Osteocyte (in vitro differentiated cells): ENCODE data around the gene SOD3. TPM values are rescaled to one million over a fixed set of nuclear protein-coding genes. Genes with fewer than 3 reads are reported as not detected.

ENCODE experiments used
- DNase-seq: peaks from one replicate; pipeline ENCODE4 v3.0.0; 2021; ENCODE audit warnings: mixed read lengths; ENCODE audit not compliant: unreplicated experiment; ENCODE audit errors: extremely low spot score
- H3K27ac Mint-ChIP-seq: one replicate; pipeline ENCODE4 v1.8.0; 2021; ENCODE audit warnings: mild to moderate bottlenecking, mixed read lengths; ENCODE audit not compliant: unreplicated experiment
- H3K27me3 Mint-ChIP-seq: one replicate; pipeline ENCODE4 v1.8.0; 2021; ENCODE audit warnings: mixed read lengths; ENCODE audit not compliant: unreplicated experiment
- H3K36me3 Mint-ChIP-seq: one replicate; pipeline ENCODE4 v1.8.0; 2021; ENCODE audit warnings: mixed read lengths; ENCODE audit not compliant: unreplicated experiment
- H3K4me1 Mint-ChIP-seq: one replicate; pipeline ENCODE4 v1.8.0; 2021; ENCODE audit warnings: mixed read lengths; ENCODE audit not compliant: unreplicated experiment
- H3K4me3 Mint-ChIP-seq: one replicate; pipeline ENCODE4 v1.8.0; 2021; ENCODE audit warnings: mild to moderate bottlenecking, moderate library complexity, mixed read lengths; ENCODE audit not compliant: unreplicated experiment
- H3K9me3 Mint-ChIP-seq: one replicate; pipeline ENCODE4 v1.8.0; 2021; ENCODE audit warnings: mixed read lengths; ENCODE audit not compliant: unreplicated experiment
- total RNA-seq: library from RNA; stranded (reverse); gene quantifications from 2 replicates; pipeline ENCODE4 v1.2.1, GENCODE V29; 2021
- TF ChIP-seq, protein P1 (sequence below): fragments of 200-600 bp; sonication (generic); IDR thresholded peaks from 2 replicates; pipeline ENCODE4 v1.5.0; 2021; ENCODE audit warnings: antibody characterized with exemption, mild to moderate bottlenecking, moderate library complexity

Gene SOD3
- total RNA-seq, 1 donor from 2014 or later = 3.4 TPM

DNA sequence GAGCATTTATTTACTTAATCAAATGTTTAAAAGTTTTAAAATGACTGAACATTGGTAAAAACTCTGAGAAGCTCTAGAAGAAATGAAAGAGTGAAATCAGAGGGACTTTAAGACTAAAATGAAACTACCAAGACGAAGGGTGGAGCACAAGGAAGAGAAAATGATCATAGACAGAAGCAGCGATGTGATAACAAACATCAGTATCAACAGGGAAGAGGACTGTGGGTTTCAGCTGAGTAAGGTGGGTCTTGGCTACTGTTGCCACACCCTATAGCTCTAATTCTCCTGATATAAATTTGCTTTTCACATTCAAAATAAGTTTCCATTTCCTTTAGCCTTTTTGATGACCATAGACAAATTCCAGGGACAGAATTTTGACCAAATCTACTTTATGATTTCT, 18.4 kb downstream of the SOD3 start:
- H3K9me3 Mint-ChIP-seq = peaks cover 8% of the 10 kb centered on the region
- H3K27me3 Mint-ChIP-seq = no peaks in the 10 kb centered on the region
- peaks cover 29% of the 10 kb centered on the region for H3K36me3 Mint-ChIP-seq
- DNase-seq = no peak
- no peak overlapping the region for H3K4me3 Mint-ChIP-seq
- peaks cover 7% of the 10 kb centered on the region for H3K4me1 Mint-ChIP-seq
- no peak overlapping the region for H3K27ac Mint-ChIP-seq
- TF ChIP-seq, protein P1, sequence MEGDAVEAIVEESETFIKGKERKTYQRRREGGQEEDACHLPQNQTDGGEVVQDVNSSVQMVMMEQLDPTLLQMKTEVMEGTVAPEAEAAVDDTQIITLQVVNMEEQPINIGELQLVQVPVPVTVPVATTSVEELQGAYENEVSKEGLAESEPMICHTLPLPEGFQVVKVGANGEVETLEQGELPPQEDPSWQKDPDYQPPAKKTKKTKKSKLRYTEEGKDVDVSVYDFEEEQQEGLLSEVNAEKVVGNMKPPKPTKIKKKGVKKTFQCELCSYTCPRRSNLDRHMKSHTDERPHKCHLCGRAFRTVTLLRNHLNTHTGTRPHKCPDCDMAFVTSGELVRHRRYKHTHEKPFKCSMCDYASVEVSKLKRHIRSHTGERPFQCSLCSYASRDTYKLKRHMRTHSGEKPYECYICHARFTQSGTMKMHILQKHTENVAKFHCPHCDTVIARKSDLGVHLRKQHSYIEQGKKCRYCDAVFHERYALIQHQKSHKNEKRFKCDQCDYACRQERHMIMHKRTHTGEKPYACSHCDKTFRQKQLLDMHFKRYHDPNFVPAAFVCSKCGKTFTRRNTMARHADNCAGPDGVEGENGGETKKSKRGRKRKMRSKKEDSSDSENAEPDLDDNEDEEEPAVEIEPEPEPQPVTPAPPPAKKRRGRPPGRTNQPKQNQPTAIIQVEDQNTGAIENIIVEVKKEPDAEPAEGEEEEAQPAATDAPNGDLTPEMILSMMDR = no peak

DNA sequence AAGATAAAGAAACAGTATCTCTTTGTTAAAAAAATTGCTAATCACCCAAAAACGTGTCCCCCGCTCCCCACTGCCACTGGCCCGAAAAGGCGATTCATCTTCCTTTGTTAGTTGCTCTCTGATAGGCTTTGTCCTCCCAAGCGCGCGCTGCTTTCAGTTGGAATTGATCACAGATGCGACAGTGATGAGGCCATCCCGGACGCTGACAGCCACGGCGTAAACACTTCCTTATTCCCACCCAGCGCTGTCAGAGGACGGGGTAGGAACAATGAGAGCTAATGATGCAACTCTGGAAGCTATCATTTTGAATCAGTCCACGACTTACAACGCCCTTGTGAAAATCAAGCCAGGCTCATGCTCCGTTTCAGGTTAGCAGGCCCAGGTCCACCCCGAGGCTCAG, 21.4 kb downstream of the SOD3 start:
- no peak overlapping the region for H3K27ac Mint-ChIP-seq
- H3K4me3 Mint-ChIP-seq = no peak overlapping the region
- H3K9me3 Mint-ChIP-seq = peaks cover 8% of the 10 kb centered on the region
- H3K36me3 Mint-ChIP-seq = peaks cover 39% of the 10 kb centered on the region
- H3K4me1 Mint-ChIP-seq = no peaks in the 10 kb centered on the region
- TF ChIP-seq, protein P1 = no peak
- no peak for DNase-seq
- H3K27me3 Mint-ChIP-seq = no peaks in the 10 kb centered on the region

DNA sequence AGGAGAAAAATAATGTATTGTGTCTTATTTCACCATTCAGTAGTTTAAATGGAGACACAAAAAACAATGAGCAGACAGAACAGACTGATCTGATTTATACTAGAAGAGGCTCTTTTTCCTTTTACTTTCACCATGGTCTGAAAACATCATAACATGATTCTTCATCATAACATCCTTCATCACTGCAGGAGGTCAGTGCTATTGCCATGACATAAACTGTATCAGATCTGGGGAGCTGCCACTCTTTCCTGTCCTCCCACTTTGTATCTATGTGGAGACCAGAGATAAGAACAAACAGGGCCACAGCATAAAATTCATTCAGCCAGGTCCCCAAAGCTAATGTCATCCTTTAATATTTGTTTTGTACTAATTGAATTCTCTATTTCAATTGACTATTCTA, 25.2 kb downstream of the SOD3 start:
- Mint-ChIP-seq H3K27me3 (no peaks in the 10 kb centered on the region), H3K9me3 (no peaks in the 10 kb centered on the region), H3K4me1 (no peaks in the 10 kb centered on the region), H3K27ac (no peak overlapping the region), H3K4me3 (no peak overlapping the region), H3K36me3 (peaks cover 27% of the 10 kb centered on the region)
- TF ChIP-seq, protein P1 = no peak
- DNase-seq = no peak

DNA sequence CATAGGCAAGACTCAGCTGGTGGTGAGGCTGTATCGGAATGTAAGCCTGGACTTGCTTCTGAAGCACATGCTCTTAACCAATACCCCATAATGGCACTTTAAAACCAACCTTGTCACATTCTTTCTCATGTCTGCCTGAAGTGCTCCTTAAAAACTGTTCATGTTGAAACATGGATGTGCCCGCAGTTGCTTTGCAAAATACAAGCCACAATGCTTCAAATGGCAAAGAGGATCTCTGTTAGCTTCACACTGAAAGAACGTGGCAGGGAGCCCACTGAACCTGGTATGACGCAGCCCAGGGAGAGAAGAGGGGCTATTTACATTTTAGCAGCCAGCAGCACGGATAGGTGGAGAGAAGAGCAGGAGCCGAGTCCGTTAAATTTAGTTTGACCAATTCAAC, 29.3 kb downstream of the SOD3 start:
- Mint-ChIP-seq H3K27me3 (no peaks in the 10 kb centered on the region), H3K4me1 (no peaks in the 10 kb centered on the region), H3K4me3 (no peak overlapping the region), H3K27ac (no peak overlapping the region), H3K9me3 (no peaks in the 10 kb centered on the region), H3K36me3 (peaks cover 24% of the 10 kb centered on the region)
- DNase-seq = no peak
- TF ChIP-seq, protein P1 = no peak

DNA sequence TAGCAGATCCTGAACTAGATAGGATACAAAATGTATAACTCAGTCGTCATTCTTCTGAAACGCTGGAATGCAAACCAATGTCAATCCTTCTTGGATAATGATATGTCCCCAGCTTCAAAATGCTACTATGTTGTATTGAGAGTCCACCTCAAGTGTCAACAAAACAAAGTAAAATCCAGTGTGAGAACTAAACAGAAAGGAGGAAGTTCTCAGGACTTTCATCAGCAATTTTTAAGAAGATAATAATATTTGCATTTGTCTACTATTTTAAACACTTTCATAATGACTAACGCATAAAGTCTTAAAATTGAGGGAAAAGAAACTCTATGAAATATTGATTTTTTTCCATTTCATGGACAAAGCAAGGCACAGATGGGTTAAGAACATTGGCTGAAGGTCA, 36.3 kb downstream of the SOD3 start:
- Mint-ChIP-seq H3K27ac (no peak overlapping the region), H3K36me3 (peaks cover 38% of the 10 kb centered on the region), H3K9me3 (no peaks in the 10 kb centered on the region), H3K27me3 (no peaks in the 10 kb centered on the region), H3K4me1 (peaks cover 4% of the 10 kb centered on the region), H3K4me3 (no peak overlapping the region)
- TF ChIP-seq, protein P1 = no peak
- no peak for DNase-seq
